Transverse colon (tissue), 4 donors: ENCODE results near the gene ZNF143. TPM values are rescaled to one million over a fixed set of nuclear protein-coding genes. Genes with fewer than 3 reads are reported as not detected.
A peak's percentile ranks its signal among the peaks of the same experiment; 100 is the strongest.

Source experiments
- DNase-seq: peaks from one replicate; pipeline ENCODE4 v3.0.0-alpha.2; 2019
- H3K27ac ChIP-seq, 4 donors: fragments of 200-600 bp; sonication (generic); 2 replicates each; pipeline ENCODE4 v1.5.1; 2016 to 2018; ENCODE audit warnings: inconsistent platforms in 4 of 4
- H3K27me3 ChIP-seq: fragments of 200-600 bp; sonication (generic); 2 replicates; pipeline ENCODE4 v1.5.1; 2017; ENCODE audit warnings: inconsistent platforms
- H3K36me3 ChIP-seq, 4 donors: fragments of 200-600 bp; sonication (generic); 2 replicates each; pipeline ENCODE4 v1.5.1; 2017 to 2019; ENCODE audit warnings: inconsistent platforms in 4 of 4
- H3K4me1 ChIP-seq, 4 donors: fragments of 200-600 bp; sonication (generic); 2 replicates each; pipeline ENCODE4 v1.5.1; 2017 to 2020; ENCODE audit warnings: inconsistent platforms in 4 of 4
- H3K4me3 ChIP-seq, 4 donors: fragments of 200-600 bp; sonication (generic); 1 replicate in 1 of 4; 2 replicates in 3 of 4; pipeline versions ENCODE4 v1.5.1 to v1.6.1; 2017 to 2019; ENCODE audit warnings: inconsistent platforms in 4 of 4
- H3K9me3 ChIP-seq, 2 donors: fragments of 200-600 bp; sonication (generic); 2 replicates each; pipeline ENCODE4 v1.5.1; 2017 to 2019; ENCODE audit warnings: inconsistent platforms in 2 of 2
- EP300 ChIP-seq: sonication (generic); formaldehyde crosslinking; IDR thresholded peaks from one replicate; pipeline ENCODE4 v1.6.1; 2017; ENCODE audit warnings: antibody characterized with exemption, low read depth
- POLR2A ChIP-seq: fragments of 450-650 bp; IDR thresholded peaks from one replicate; pipeline ENCODE4 v1.6.1; 2016; ENCODE audit warnings: antibody characterized with exemption, mild to moderate bottlenecking, moderate library complexity
- POLR2AphosphoS5 ChIP-seq, 3 donors: sonication (generic); formaldehyde crosslinking; IDR thresholded peaks; one replicate each; pipeline ENCODE4 v1.6.1; 2016; ENCODE audit warnings: antibody characterized with exemption in 3 of 3
- WGBS, 2 donors: methylation state at CpG; one replicate each; pipeline ENCODE4 v1.1.5; 2018; ENCODE audit warnings: low coverage in 1 of 2; 5-methylcytosine and 5-hydroxymethylcytosine counted together
- in situ Hi-C, 4 donors: fragments of 200-750 bp; cut with MboI; loops; one replicate each; pipeline versions ENCODE4 v1.15.0 to v1.15.1; 2017; ENCODE audit warnings: low sequenced_read_pairs in 3 of 4, low pct_ligation_motif_present in 1 of 4, low pct_unique_long_range_greater_than_20kb in 1 of 4
- intact Hi-C: fragments of 100-400 bp; cut with DNase I; formaldehyde crosslinking; loops from one replicate; pipeline ENCODE4 v1.15.1; 2023; ENCODE audit warnings: low total_unique reads
- total RNA-seq, 4 donors: library from RNA; depleted of rRNA; stranded (reverse); fragments of >200 nt; gene quantifications; one replicate each; pipeline ENCODE4 v1.1.0, GENCODE V29; 2016
- TF ChIP-seq, protein P1 (sequence below), 5 experiments: fragments of 200-600 bp in 3 of 5; fragments of 450-650 bp in 2 of 5; sonication (generic) in 3 of 5; IDR thresholded peaks; 1 replicate in 2 of 5; 2 replicates in 3 of 5; pipeline ENCODE4 v1.5.1; 2016 to 2017; ENCODE audit warnings: antibody characterized with exemption in 5 of 5, inconsistent platforms in 3 of 5, mild to moderate bottlenecking in 2 of 5, moderate library complexity in 1 of 5

ZNF143 gene
- total RNA-seq, 4 donors from 2014 or later = 6.6 to 21.8 (median 14.3) TPM

- WGBS, 2 donors = 1% methylated on average over 34 of the region's 122 CpGs; no CpG with 5 or more reads in 1 of the 2 donors
- H3K36me3 ChIP-seq = no peaks in the 10 kb centered on the region
- H3K4me3 ChIP-seq = peak overlapping the region; percentile 75 to 96 (median 90)
- no peak for TF ChIP-seq POLR2AphosphoS5 (IDR thresholded peaks at IDR 0.05)
- no peak for TF ChIP-seq POLR2A
- TF ChIP-seq, protein P1, sequence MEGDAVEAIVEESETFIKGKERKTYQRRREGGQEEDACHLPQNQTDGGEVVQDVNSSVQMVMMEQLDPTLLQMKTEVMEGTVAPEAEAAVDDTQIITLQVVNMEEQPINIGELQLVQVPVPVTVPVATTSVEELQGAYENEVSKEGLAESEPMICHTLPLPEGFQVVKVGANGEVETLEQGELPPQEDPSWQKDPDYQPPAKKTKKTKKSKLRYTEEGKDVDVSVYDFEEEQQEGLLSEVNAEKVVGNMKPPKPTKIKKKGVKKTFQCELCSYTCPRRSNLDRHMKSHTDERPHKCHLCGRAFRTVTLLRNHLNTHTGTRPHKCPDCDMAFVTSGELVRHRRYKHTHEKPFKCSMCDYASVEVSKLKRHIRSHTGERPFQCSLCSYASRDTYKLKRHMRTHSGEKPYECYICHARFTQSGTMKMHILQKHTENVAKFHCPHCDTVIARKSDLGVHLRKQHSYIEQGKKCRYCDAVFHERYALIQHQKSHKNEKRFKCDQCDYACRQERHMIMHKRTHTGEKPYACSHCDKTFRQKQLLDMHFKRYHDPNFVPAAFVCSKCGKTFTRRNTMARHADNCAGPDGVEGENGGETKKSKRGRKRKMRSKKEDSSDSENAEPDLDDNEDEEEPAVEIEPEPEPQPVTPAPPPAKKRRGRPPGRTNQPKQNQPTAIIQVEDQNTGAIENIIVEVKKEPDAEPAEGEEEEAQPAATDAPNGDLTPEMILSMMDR (IDR thresholded peaks at IDR 0.05) = no peak
- no peak for TF ChIP-seq EP300
- no peaks in the 10 kb centered on the region for H3K9me3 ChIP-seq
- intact Hi-C loops (loop anchor here (5.0 kb wide), 1 partner anchor 47 kb away; no protein-coding TSS in a partner anchor), in situ Hi-C loops (no loop called here)
- peaks cover 12 to 52% (median 34%) of the 10 kb centered on the region in 4 donors for H3K4me1 ChIP-seq
- peak; percentile 32 for DNase-seq
- H3K27me3 ChIP-seq = no peaks in the 10 kb centered on the region
- H3K27ac ChIP-seq = peak overlapping the region; percentile 97 to 98 (median 98)
Observed at GRCh38 chr11:9573775-9574621, 113.2 kb downstream of the ZNF143 start.

DNA sequence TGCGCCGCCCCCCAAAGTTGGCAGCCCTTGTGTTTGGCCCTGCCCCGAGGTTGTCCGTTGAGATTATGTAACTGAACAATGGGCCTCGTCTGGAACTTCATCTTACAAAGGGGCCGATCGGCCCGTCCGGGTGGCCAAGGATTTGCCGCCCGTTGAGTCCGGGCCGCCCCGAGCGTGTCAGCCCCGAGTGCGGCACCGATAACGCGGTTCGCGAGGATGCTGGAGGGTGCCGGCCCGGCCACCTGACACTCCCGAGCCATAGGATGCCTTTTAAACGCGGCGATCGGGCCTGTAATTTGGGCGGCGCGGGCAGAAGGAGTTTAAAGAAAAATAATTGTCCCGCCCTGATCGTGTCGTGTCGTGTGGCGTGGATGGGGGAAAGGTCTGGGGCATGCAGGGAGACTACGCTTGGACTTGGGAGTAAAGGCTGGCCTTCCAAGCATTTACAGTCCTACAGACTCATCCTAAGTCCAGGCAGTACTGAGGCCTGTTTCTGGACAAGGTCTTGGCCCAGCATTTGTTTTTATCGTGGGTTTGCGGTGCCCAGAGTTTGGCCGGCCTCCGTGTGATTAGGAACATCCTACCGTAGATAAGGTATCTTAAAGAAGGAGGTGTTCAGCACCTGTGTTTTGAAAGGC is 113.9 kb downstream of the ZNF143 start:
- 1% methylated on average over 43 of the region's 43 CpGs; no CpG with 5 or more reads in 1 of the 2 donors for WGBS, 2 donors
- no peak for TF ChIP-seq POLR2AphosphoS5 (IDR thresholded peaks at IDR 0.05)
- TF ChIP-seq POLR2A = no peak
- TF ChIP-seq EP300 = no peak
- TF ChIP-seq, protein P1 (IDR thresholded peaks at IDR 0.05) = no peak
- no peaks in the 10 kb centered on the region for H3K27me3 ChIP-seq
- peak overlapping the region; percentile 51 to 96 (median 90) for H3K4me3 ChIP-seq
- peaks cover 8 to 49% (median 27%) of the 10 kb centered on the region in 4 donors for H3K4me1 ChIP-seq
- no peaks in the 10 kb centered on the region for H3K36me3 ChIP-seq
- peak overlapping the region; percentile 97 to 98 (median 98) for H3K27ac ChIP-seq
- in situ Hi-C loops = no loop called here
- intact Hi-C loops = loop anchor here (5.0 kb wide), 1 partner anchor 47 kb away; no protein-coding TSS in a partner anchor
- H3K9me3 ChIP-seq = no peaks in the 10 kb centered on the region
- peak; percentile 35 for DNase-seq

DNA sequence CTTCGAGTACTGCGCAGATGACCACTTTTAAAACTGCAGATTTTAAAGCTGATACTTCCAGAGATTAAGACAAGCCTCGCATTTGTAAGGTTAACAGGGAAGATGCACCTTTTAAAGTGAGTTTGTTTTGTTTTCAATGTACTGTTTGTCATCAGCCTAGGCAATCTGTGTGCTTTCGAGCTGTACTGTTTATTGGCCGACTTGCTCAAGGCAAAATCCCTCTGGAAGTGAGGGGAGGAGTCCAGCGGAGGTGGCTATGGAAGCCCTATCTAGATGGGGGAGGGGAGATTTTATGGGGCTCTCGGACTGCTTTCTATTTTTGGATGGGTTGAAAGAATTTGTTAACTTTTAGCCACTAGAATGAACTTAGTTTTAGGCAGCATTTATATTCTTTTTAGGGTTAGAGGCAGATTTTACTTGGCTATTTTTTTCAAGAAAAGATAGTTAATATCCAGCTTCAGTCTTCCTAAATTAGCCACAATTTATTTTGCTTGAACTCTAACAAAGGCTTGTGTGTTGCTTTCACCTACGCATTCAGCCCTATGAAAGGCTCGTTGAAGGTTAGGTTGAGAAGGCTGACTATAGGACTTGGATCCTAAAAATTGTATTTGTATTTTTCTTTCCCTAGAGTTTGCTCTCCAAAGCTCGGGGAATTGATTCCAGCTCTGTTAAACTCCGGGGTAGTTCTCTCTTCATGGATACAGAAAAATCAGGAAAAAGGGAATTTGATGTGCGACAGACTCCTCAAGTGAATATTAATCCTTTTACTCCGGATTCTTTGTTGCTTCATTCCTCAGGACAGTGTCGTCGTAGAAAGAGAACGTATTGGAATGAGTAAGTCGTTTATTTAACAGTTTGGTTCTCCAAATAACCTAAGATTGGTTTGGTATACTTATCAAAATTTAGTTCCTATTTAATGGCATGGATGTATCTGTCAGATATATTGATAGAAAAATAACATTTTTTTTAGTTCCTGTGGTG is 114.7 kb downstream of the ZNF143 start:
- in situ Hi-C loops (no loop called here), intact Hi-C loops (no loop called here)
- H3K27ac ChIP-seq = peak overlapping the region; percentile 97 to 98 (median 98)
- peak; percentile 87 for TF ChIP-seq POLR2A
- TF ChIP-seq EP300 = no peak
- peak; percentile 86 to 96 (median 95) for TF ChIP-seq POLR2AphosphoS5 (IDR thresholded peaks at IDR 0.05)
- TF ChIP-seq, protein P1 (IDR thresholded peaks at IDR 0.05) = no peak
- peak overlapping the region; percentile 51 to 96 (median 90) for H3K4me3 ChIP-seq
- H3K27me3 ChIP-seq = no peaks in the 10 kb centered on the region
- DNase-seq = peak; percentile 74
- H3K36me3 ChIP-seq = no peaks in the 10 kb centered on the region
- peaks cover 4 to 41% (median 22%) of the 10 kb centered on the region in 4 donors for H3K4me1 ChIP-seq
- 3 to 9% methylated on average over 14 to 17 of the region's 17 CpGs for WGBS, 2 donors
- no peaks in the 10 kb centered on the region for H3K9me3 ChIP-seq
